ENCODE data around the gene KRCC1.
A peak's percentile ranks its signal among the peaks of the same experiment; 100 is the strongest.
"Not testable (repeated sequence)": the region's sequence is repeated elsewhere in the genome, so short reads cannot be mapped to it uniquely, and the experiment has no call there.

KRCC1 gene

DNA sequence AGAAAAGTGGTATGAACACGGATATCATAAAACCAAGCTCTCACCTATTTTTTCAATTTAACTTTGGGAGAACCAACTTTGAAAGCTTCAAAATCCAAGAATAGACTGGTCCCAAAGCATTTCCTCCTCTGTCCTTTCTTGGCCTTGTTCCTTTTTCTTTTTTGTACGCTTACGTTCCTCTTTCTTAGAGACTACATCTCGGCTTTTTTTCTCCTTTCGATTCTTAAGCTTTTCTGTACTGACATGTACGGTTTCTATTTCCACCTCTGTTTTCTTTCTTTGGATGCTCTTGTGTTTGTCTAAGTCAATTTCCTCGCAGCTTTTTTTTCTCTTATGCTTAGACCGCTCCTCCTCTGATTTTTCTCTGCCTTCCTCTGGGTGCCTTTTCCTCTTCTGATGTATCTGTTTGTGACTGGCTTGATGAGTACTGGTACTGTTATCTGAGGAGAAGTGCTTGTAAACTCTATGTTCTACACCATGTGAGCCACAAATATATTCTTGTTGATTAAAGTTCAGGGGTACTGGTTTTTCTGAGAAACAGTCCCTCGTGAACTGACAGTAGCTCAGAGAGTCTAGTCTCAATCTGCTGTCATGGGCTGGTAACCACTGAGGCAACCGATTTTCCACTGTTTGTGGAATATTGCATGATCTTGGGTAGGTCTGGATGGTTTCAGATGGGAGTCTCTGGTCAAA lies 27.7 kb downstream of the KRCC1 start:
- FAIRE-seq = peak; percentile 20
- no peak for DNase-seq (ENCODE audit: insufficient read length, low spot score)
- no peak for TF ChIP-seq SPI1 (IDR thresholded peaks at IDR 0.05; ENCODE audit: low read depth, low read length)

DNA sequence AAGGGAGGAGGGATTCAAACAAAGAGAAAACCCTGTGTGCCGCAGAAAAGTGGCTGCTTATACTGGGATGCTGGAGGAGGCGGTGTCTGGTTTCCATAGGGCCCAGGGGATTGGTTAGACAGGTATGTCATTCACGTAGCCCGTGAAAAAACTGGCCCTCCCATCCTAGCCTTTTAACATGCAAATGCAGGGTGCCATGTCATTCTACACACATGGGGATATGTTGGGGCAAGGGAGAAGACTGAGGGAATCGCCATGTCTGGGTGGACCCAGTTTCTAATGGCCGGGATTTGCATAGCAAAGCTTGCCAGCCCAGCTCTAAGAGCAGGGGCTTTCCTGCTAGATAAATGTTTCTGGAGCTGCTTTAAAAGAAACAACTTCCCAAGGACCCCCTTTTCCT lies 31.1 kb downstream of the KRCC1 start:
- TF ChIP-seq POLR2A (IDR thresholded peaks at IDR 0.05; ENCODE audit: low read depth, low read length) (no peak), POU2F2 (IDR thresholded peaks at IDR 0.05; ENCODE audit: low read depth, low read length) (no peak), TAF1 (IDR thresholded peaks at IDR 0.05; ENCODE audit: low read depth, low read length) (no peak), PAX5 (IDR thresholded peaks at IDR 0.05; ENCODE audit: insufficient read depth, low read length, severe bottlenecking) (no peak), POLR2AphosphoS5 (IDR thresholded peaks at IDR 0.05; ENCODE audit: low read depth, low read length) (no peak)
- no peak for FAIRE-seq
- no peak for DNase-seq (ENCODE audit: insufficient read length, low spot score)

DNA sequence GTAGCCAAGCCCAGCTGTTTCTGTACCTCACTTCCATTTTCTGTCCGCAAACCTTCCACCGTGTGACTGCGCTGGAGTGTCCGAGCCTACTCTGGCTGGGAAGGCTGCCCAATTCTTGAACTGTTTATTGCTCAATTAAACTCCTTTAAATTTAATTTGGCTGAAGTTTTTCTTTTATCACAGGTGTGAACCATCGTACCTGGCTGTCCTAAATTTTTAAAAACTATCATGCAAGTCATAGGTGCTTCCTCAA lies 33.0 kb downstream of the KRCC1 start:
- no peak for DNase-seq (ENCODE audit: insufficient read length, low spot score)
- no peak for FAIRE-seq
- TF ChIP-seq TAF1 (IDR thresholded peaks at IDR 0.05; ENCODE audit: low read depth, low read length) (no peak), POLR2A (IDR thresholded peaks at IDR 0.05; ENCODE audit: low read depth, low read length) (no peak), POU2F2 (IDR thresholded peaks at IDR 0.05; ENCODE audit: low read depth, low read length) (no peak), POLR2AphosphoS5 (IDR thresholded peaks at IDR 0.05; ENCODE audit: low read depth, low read length) (no peak), PAX5 (IDR thresholded peaks at IDR 0.05; ENCODE audit: insufficient read depth, low read length, severe bottlenecking) (no peak), SPI1 (IDR thresholded peaks at IDR 0.05; ENCODE audit: low read depth, low read length) (no peak)

DNA sequence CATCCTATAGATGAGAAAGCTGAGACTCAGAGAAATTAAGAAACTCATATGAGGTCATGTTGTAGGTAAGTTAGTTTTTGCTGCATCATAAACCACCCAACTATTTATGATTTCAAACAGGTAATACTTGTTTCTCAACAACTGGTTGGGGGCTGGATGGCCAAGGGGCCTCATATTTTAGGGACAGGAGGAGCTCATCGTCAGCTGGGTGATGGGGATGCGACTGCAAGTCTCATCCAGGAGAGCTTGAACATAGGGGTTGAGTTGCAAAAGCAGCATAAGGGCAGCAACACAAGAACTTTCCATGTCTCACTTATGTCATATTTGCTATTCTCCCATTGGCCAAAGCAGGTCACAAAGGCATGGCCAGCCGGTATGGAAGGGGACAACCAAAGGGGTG lies 35.6 kb downstream of the KRCC1 start:
- TF ChIP-seq SPI1 (IDR thresholded peaks at IDR 0.05; ENCODE audit: low read depth, low read length) (no peak), TAF1 (IDR thresholded peaks at IDR 0.05; ENCODE audit: low read depth, low read length) (no peak), POLR2A (IDR thresholded peaks at IDR 0.05; ENCODE audit: low read depth, low read length) (no peak), PAX5 (IDR thresholded peaks at IDR 0.05; ENCODE audit: insufficient read depth, low read length, severe bottlenecking) (no peak), POU2F2 (IDR thresholded peaks at IDR 0.05; ENCODE audit: low read depth, low read length) (no peak), POLR2AphosphoS5 (IDR thresholded peaks at IDR 0.05; ENCODE audit: low read depth, low read length) (no peak)
- FAIRE-seq = no peak
- no peak for DNase-seq (ENCODE audit: insufficient read length, low spot score)

DNA sequence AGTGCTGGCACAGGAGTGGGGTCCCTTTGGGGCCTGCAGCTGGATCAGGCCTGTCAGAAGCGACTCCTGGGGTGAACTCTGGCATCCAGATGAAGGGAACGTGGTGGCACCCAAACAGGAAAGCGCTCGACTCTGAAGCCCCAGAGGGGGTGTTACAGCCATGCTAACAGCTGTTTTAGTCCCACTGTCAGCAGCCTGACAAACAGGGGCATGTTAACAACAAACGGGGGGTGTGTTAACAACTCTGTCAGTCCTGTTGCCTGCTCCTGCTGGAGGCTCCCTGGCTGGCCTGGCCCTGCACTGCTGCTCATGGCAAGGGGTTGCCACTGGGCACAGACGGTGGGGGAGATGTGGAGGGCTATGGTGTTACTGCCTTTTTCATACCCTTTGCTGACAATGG lies 36.7 kb downstream of the KRCC1 start:
- DNase-seq (ENCODE audit: insufficient read length, low spot score) = no peak
- no peak for FAIRE-seq
- TF ChIP-seq TAF1 (IDR thresholded peaks at IDR 0.05; ENCODE audit: low read depth, low read length) (no peak), PAX5 (IDR thresholded peaks at IDR 0.05; ENCODE audit: insufficient read depth, low read length, severe bottlenecking) (no peak), POU2F2 (IDR thresholded peaks at IDR 0.05; ENCODE audit: low read depth, low read length) (no peak), POLR2AphosphoS5 (IDR thresholded peaks at IDR 0.05; ENCODE audit: low read depth, low read length) (no peak), SPI1 (IDR thresholded peaks at IDR 0.05; ENCODE audit: low read depth, low read length) (no peak), POLR2A (IDR thresholded peaks at IDR 0.05; ENCODE audit: low read depth, low read length) (no peak)

DNA sequence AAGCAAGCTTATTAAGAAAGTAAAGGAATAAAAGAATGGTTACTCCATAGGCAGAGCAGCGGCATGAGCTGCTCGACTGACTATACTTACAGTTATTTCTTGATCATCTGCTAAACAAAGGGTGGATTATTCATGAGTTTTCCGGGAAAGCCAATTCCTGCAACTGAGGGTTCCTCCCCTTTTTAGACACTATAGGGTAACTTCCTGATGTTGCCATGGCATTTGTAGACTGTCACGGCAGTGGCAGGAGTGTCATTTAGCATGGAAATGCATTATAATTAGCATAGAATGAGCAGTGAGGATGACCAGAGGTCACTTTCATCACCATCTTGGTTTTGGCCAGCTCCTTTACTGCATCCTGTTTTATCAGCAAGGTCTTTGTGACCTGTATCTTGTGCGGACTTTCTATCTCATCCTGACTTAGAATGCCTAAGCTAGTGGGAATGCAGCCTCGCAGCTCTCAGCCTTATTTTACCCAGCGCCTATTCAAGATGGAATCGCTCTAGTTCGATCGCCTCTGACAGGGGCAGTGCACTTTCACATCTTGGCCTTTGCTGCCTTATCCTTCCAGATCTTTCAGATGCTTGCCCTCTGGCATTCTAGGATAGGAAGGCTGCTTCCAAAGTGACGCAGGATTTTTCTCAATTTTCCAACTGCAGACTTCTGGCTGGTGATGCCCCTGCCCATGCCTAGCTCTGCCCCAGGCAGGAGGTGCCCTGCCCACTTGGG lies 37.3 kb downstream of the KRCC1 start:
- not testable (repeated sequence) for DNase-seq (ENCODE audit: insufficient read length, low spot score); FAIRE-seq

DNA sequence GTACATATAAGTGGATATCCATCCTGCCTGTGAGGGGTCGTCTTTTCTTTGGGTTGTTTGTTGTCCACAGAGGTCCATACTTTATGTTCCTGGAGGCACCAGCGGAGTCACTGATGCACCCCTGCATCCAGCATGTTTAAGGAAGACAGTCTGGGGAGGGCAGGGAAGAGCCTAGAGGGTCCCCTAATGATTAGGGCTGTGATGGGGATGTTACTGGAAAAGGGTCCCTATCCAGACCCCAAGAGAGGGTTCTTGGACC lies 37.9 kb downstream of the KRCC1 start:
- not testable (repeated sequence) for FAIRE-seq; DNase-seq (ENCODE audit: insufficient read length, low spot score)

DNA sequence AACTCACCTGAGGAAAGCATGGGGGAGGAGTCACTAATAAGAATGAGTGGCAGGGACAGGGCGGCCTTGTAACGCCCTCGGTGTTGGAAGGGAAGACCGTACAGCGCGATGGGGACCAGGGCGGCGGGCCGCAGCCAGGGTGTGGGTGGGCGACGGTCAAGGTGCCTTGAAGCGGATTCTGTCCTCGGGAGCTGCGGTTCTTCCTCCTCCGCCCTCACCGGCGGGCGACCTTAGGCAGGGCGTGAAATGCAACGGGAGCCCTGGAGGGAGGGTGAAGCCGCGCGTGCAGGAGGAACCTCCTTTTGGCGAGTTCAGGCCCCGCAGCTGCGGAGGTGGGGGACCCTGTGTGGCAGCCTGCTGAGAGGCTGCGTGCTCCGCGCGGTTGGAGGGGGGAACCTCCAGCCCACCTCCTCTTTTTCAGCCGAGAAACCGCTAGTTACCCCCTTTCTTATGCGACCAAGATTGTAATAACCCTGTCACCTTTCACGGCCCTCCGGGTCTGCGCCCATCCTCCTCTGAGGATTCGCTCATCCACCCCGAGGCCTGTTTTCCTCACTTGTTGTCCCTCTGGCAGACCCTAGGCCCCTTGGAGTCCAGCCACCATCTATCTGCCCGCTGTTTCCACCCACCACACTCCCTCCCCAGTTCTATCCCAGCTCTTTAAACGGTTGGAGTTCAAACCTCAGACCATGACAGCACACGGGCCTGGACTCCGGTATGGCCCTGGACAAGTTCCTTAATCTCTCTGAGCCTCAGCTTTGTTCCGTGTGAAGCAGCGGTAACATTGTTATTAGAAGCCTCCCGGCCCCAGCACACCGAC lies 38.4 kb downstream of the KRCC1 start:
- TF ChIP-seq POLR2A (IDR thresholded peaks at IDR 0.05; ENCODE audit: low read depth, low read length) = no peak
- TF ChIP-seq SPI1 (IDR thresholded peaks at IDR 0.05; ENCODE audit: low read depth, low read length) = no peak
- no peak for TF ChIP-seq PAX5 (IDR thresholded peaks at IDR 0.05; ENCODE audit: insufficient read depth, low read length, severe bottlenecking)
- TF ChIP-seq POU2F2 (IDR thresholded peaks at IDR 0.05; ENCODE audit: low read depth, low read length) = no peak
- no peak for TF ChIP-seq TAF1 (IDR thresholded peaks at IDR 0.05; ENCODE audit: low read depth, low read length)
- TF ChIP-seq POLR2AphosphoS5 (IDR thresholded peaks at IDR 0.05; ENCODE audit: low read depth, low read length) = no peak
- FAIRE-seq (peak; percentile 92), DNase-seq (ENCODE audit: insufficient read length, low spot score) (peak; percentile 53)

DNA sequence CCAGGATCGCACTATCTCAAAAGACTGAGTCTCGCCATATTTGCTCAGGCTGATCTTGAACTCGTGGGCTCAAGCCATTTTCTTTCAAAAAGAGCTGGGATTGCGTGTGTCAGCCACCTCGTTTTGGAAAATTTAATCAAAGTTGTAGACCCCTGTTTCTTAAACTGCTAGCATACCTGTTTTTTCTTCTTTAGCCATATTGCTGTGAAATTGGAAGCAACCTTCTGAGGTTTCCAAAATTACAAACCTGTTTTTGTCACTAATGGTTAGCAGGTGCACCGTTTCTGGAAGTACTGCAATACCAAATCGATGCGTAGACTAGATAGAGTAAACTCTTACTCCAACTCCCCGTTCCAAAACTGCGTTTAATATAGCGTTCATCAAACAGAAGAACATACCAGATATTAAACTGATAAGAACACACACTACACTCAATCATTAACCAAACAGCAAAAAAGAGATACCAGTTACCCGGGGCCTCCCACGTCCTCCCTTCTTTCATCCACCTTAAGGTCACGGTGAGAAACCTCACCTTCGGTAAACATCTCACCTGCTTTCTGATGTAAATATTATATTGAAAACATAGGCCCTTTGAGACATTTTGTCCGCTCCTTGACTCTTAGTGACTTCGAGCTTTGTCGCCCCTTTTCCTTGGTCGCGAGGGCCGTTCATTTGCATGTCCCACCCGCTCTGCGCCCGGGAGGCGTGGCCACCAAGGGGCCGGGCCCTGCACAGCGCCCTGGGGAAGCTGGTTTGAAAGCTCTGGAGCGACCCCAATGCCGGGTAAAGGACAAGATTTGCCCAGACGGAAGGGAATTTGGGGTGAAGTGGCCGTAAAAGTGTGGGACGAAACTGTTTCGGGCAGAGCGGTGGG lies 39.3 kb downstream of the KRCC1 start, which contains the start of gene RNU2-63P:
Gene RNU2-63P, minus strand, starts transcription at position 462 of the 874 bp plus-strand sequence.
- peak; percentile 99 for TF ChIP-seq POU2F2 (IDR thresholded peaks at IDR 0.05; ENCODE audit: low read depth, low read length)
- TF ChIP-seq POLR2AphosphoS5 (IDR thresholded peaks at IDR 0.05; ENCODE audit: low read depth, low read length) = peak; percentile 100
- peak; percentile 100 for TF ChIP-seq POLR2A (IDR thresholded peaks at IDR 0.05; ENCODE audit: low read depth, low read length)
- TF ChIP-seq SPI1 (IDR thresholded peaks at IDR 0.05; ENCODE audit: low read depth, low read length) = no peak
- TF ChIP-seq TAF1 (IDR thresholded peaks at IDR 0.05; ENCODE audit: low read depth, low read length) = no peak; the same call in 1 of the 2 replicates
- TF ChIP-seq PAX5 (IDR thresholded peaks at IDR 0.05; ENCODE audit: insufficient read depth, low read length, severe bottlenecking) = peak; percentile 42
- peak; percentile 46 for DNase-seq (ENCODE audit: insufficient read length, low spot score)
- FAIRE-seq = peak; percentile 65

Measured in GM12891 (cell line).